M059J (cell line): ENCODE results near the gene TOMM34. TPM values are rescaled to one million over a fixed set of nuclear protein-coding genes. Genes with fewer than 3 reads are reported as not detected.

Experiments
- DNase-seq: peaks from one replicate; pipeline ENCODE4 v3.0.0-alpha.2; 2012; ENCODE audit warnings: low read depth
- total RNA-seq: library from RNA; depleted of rRNA; stranded (reverse); fragments of >200 nt; shearing (Covaris generic); gene quantifications from 2 replicates; pipeline ENCODE4 v1.2.3, GENCODE V29; 2014; rRNA removed

The TOMM34 gene
- total RNA-seq, 1 experiment from 2014 or later, result 118 TPM

DNA sequence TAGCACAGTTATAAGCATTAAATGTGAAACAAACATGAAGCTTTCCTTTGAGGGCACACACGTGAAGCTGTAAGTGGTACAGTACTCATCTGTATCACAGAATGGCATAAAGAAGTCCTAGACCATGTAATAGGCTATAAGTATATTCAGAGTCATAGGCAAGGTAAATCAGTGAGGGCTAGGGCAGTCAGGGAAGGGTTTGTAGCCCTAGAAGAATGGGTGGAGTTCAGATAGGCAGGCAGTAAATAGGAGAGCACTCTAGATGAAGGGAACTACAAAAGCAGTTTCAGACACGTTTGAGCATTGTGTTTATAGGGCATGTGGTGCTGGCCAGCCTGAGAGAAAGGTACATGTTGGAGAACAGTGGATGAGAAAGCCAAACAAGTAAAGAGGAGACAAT lies 65.2 kb downstream of the TOMM34 start:
- DNase-seq, result no peak

Other genes starting within 250 kb of the TOMM34 start
- 0.44 TPM in 1 of 2 replicates, not detected in the other for gene CCN5, start 245.0 kb downstream of the TOMM34 start, total RNA-seq
- gene KCNK15, start 214.5 kb downstream of the TOMM34 start, total RNA-seq, result not detected in 2 replicates
- gene RIMS4, start 149.9 kb downstream of the TOMM34 start, total RNA-seq, result 0.02 TPM in 2 replicates
- gene YWHAB, start 74.7 kb downstream of the TOMM34 start, total RNA-seq, result 135 and 185 TPM in 2 replicates
- 1.8 and 6.1 TPM in 2 replicates for gene PABPC1L, start 50.3 kb downstream of the TOMM34 start, total RNA-seq
- gene STK4, start 6.1 kb upstream of the TOMM34 start, total RNA-seq, result 39.0 and 56.0 TPM in 2 replicates
- gene KCNS1, start 140.7 kb upstream of the TOMM34 start, total RNA-seq, result 0.34 and 1.5 TPM in 2 replicates
- not detected in 2 replicates for gene WFDC5, start 154.8 kb upstream of the TOMM34 start, total RNA-seq
- not detected in 2 replicates for gene WFDC12, start 164.1 kb upstream of the TOMM34 start, total RNA-seq
- not detected in 2 replicates for gene PI3, start 214.5 kb upstream of the TOMM34 start, total RNA-seq
- not detected in 2 replicates for gene SEMG1, start 246.6 kb upstream of the TOMM34 start, total RNA-seq